Fibroblast of skin of left quadriceps (primary cell): ENCODE results near the gene PPP4R2.
"Not testable (repeated sequence)": the region's sequence is repeated elsewhere in the genome, so short reads cannot be mapped to it uniquely, and the experiment has no call there.

Experiments
- DNase-seq, 2 experiments: peaks; one replicate each; pipeline ENCODE4 v3.0.0-alpha.2; 2013; ENCODE audit warnings: low read depth in 2 of 2

PPP4R2 gene

GRCh38 chr3:72976281-72976741 lies 20.3 kb upstream of the PPP4R2 start:
- DNase-seq: peak in 1 of 2 experiments; percentile 11

- DNase-seq: no peak
Observed at GRCh38 chr3:72977060-72977808, 19.4 kb upstream of the PPP4R2 start.

- no peak for DNase-seq
Observed at GRCh38 chr3:72982609-72983366, 13.8 kb upstream of the PPP4R2 start.

DNA sequence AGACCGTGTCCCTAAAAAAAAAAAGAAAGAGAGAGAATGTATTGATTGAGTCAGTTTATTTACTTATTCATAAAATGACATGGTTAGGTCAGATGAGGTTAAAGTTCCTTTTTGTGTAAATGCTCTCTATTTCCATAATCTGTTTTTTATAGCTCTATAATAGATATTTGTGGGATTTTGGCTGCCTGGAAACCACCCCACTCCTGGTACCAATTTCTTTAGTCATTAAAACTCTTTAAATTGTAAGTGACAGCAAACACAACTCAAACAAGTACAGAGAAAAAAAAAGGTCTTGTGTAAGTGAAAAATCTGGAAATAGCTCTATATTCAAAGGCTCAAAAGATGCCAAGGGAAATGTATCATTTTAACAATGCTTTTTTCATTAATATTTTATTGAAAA lies 11.0 kb upstream of the PPP4R2 start:
- DNase-seq: no peak

DNA sequence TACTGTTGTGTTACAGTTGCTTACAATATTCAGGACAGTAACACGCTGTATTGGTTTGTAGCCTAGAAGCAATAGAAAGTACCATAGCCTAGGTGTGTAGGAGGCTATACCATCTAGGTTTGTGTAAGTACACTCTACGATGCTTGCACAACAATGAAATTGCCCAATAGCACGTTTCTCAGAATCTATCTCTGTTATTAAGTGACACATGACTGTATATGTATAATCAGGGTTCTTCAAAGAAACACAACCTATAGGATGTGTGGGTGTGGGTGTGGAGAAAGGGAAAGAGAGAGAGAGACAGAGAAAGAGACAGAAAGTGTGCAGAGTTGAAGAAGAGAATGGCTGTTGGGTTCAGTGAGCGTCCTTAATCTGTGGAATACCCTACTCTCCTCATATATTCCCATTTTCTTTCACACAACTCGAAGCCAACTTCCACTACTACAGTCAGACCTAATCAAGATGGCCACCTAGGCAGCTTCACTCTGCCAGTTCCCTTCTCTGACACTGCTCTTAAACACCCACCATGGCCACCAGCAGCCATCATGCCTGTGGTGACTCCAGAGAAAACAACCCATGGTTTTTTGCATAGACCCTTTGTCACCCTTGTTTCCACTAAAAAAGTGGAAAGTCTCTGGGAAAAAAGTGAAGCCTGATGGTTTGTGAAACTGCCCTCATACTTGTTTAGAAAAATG lies 5.8 kb upstream of the PPP4R2 start:
- no peak for DNase-seq

GRCh38 chr3:72991522-72991921 lies 5.1 kb upstream of the PPP4R2 start:
- DNase-seq: no peak

DNA sequence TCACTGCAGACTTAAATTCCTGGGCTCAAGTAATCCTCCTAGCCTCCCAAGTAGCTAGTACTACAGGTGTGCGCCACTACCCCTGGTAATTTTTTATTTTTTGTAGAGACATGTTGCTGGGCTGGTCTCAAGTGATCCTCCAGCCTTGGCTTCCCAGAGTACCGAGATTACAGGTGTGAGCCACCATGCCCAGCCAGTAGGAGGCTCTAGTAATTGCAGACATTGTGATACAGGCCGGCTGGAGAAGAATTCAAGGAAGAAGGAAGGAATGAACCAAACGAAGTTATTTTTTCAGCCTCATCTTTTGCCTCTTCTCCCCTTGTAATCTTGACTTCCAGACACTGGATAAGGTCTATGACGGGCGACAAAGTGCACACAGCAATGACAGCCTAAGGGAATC lies 3.2 kb upstream of the PPP4R2 start:
- DNase-seq: no peak

DNA sequence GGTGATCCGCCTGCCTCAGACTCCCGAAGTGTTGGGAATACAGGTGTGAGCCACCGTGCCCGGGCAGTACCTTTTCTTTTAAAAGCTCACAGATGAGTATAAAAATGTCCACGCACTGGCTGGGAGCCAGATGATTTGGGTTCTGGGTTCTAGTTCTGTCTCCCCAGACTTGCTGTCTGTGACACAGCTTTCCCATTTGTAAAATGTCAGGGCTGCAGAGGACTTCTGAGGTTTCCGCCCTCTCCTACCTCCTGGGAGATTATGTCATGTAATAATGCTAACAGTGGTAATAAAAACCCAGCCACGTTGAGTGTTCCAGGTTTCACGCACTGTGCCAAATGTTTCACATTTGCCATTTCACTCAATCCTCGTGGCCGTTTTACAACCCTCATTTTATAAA lies 1.3 kb upstream of the PPP4R2 start:
- DNase-seq: no peak

DNA sequence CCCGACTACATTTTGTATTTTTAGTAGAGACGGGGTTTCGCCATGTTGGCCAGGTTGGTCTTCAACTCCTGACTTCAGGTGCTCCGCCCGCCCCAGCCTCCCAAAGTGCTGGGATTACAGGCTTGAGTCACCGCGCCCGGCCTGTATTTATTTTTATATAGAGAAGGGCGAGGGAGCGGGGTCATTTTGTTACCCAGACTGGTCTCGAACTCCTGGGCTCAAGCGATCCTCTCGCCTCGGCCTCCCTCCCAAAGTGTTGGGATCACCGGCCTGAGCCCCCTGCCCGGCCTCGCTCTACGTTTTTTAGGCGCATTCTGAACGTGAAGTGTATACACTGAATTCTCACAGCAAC lies 514 bp upstream of the PPP4R2 start:
- DNase-seq: no peak

- peak; percentile 25 to 29 for DNase-seq
Observed at GRCh38 chr3:72997421-72997961, 880 bp downstream of the PPP4R2 start.

- no peak for DNase-seq
Observed at GRCh38 chr3:72998466-72998865, 1.9 kb downstream of the PPP4R2 start.

- DNase-seq: no peak
Observed at GRCh38 chr3:72999951-73000350, 3.3 kb downstream of the PPP4R2 start.

DNA sequence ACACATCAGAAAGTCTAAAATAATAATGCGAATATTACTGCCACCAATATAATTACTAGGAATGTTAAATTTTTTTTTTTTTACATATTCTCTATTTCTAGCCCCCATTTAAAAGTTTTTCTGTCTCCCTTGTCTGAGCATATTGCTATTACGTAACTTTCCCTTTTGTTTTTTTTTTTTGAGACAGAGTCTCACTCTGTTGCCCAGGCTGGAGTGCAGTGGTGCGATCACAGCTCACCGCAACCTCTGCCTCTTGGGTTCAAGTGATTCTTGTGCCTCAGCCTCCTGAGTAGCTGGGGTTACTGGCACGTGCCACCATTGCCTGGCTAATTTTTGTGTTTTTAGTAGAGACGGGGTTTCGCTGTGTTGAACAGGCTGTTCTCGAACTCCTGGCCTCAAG lies 6.4 kb downstream of the PPP4R2 start:
- not testable (repeated sequence) for DNase-seq

GRCh38 chr3:73004316-73004715 lies 7.7 kb downstream of the PPP4R2 start:
- no peak for DNase-seq

DNA sequence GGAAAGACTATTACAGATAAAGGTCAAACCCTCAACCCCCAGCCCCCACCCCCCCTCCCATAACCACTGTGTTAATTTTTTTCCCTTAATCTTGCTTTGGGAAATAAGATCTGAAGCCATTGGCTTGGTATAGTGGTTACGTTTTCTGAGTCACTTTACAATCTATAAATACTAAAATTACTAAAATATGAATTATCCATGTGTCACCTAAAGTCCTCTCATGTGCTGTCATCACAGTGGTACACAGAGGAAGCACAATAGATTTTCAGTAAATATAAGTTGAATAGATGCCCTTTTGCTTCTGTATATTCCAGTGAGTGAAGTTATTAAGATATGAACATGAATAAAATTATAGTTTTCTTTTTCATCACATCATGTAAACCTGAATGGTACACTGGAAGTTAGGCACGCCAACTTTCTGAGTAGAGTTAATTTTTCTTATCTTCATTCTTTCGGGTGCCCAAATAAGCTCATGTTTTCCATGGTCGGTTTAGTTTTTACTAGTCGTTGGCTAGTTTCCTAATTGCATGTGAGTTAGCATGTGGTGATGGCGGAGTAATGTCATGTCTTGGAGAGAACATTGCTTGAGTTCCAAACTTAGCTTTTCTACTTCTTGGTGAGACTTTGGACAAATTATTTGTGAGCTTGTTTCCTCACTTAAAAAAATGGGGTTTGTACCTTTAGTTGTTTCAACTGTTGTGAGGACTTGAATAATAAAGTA lies 11.5 kb downstream of the PPP4R2 start:
- no peak for DNase-seq

- DNase-seq: no peak
Observed at GRCh38 chr3:73009008-73009407, 12.4 kb downstream of the PPP4R2 start.

DNA sequence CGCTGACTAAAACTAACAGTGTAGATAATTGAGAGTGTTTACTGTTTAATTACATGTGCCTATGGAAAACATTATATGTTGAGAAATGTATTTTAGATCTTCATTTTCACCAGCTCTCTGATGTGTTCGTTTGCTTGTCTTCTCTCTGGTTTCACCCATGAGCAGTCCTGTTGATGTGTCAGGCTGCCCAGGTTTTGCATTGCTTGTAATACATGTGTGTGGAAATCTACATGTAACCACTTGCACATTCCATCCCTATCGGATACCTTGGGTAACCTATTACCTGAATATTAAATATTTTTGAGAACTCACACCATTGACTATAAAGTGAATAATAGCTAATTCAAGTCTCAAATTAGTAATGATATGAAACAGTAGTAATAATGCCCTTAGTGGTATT lies 13.1 kb downstream of the PPP4R2 start:
- DNase-seq: no peak

DNA sequence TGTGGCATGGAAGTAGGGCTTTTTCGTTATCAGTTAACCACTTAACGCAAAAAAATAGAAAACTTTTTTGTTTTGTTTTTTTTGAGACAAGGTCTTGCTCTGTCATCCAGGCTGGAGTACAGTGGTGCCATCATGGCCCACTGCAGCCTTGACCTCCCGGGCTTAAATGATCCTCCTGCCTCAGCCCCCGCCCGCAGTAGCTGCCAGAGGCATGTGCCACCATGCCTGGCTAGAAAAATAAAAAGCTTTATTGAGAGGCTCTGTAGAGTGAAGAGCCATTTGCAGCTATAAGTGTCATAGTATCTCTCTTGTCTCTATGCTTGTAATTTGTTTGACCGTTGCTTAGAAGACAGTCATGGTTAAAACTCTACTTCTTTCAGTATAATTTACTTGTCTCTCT lies 13.5 kb downstream of the PPP4R2 start:
- DNase-seq: no peak

DNA sequence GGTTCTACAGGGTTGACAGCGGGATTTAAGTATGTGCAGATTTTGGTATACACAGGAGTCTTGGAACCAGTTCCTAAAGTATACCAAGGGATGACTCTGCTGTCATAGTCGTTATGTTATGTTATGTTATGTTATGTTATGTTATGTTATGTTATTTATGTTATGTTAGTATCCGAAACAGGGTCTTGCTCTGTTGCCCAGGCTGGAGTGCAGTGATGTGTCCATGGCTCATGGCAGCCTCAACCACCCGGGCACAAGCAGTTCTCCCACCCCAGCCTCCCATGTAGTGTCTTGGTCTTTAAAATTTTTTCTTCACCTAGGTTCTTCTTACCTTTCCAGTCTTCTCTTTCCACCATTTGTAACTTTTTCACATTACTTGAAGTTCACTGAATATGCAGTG lies 21.7 kb downstream of the PPP4R2 start:
- DNase-seq: no peak

GRCh38 chr3:73018790-73019441 lies 22.3 kb downstream of the PPP4R2 start:
- no peak for DNase-seq

GRCh38 chr3:73021301-73021835 lies 24.8 kb downstream of the PPP4R2 start:
- DNase-seq: no peak
